HG03354 (cell line): ENCODE measurements around the gene USP28.
"Not testable (repeated sequence)": the region's sequence is repeated elsewhere in the genome, so short reads cannot be mapped to it uniquely, and the experiment has no call there.

ENCODE experiments used
- ATAC-seq: cut with Tn5 transposase; IDR thresholded peaks from one replicate; pipeline ENCODE4 v1.9.1; 2021; ENCODE audit warnings: mild to moderate bottlenecking; ENCODE audit not compliant: unreplicated experiment, poor library complexity, severe bottlenecking

The USP28 gene

GRCh38 chr11:113781682-113782081, 93.7 kb downstream of the USP28 start:
- ATAC-seq = no peak

- no peak for ATAC-seq
Observed at GRCh38 chr11:113779496-113779895, 95.9 kb downstream of the USP28 start, which contains the start of gene CLDN25. TSS of gene CLDN25 (plus strand) at chr11:113779796. CDS start at chr11:113779796, 0 bp downstream.

GRCh38 chr11:113778111-113778910, 97.1 kb downstream of the USP28 start:
- no peak for ATAC-seq

GRCh38 chr11:113774174-113774503, 101.2 kb downstream of the USP28 start:
- ATAC-seq = no peak

- ATAC-seq = peak; percentile 97
Observed at GRCh38 chr11:113773416-113774173, 101.8 kb downstream of the USP28 start, which contains the start of gene ZW10. TSS of gene ZW10 (minus strand) at chr11:113773692. CDS start at chr11:113773666, 26 bp downstream.

GRCh38 chr11:113773092-113773415, 102.3 kb downstream of the USP28 start:
- no peak for ATAC-seq

GRCh38 chr11:113771964-113772363, 103.4 kb downstream of the USP28 start:
- ATAC-seq = no peak

GRCh38 chr11:113764527-113765219, 110.7 kb downstream of the USP28 start:
- ATAC-seq = no peak

- not testable (repeated sequence) for ATAC-seq
Observed at GRCh38 chr11:113763040-113763439, 112.3 kb downstream of the USP28 start.

GRCh38 chr11:113760241-113760640, 115.1 kb downstream of the USP28 start:
- no peak for ATAC-seq

GRCh38 chr11:113752932-113753331, 122.4 kb downstream of the USP28 start:
- no peak for ATAC-seq
